ENCODE measurements around the gene ADGRD1.

Gene ADGRD1

GRCh38 chr12:131093971-131094830 lies 140.5 kb downstream of the ADGRD1 start:
- DNase-seq, result no peak

GRCh38 chr12:131094831-131095805 lies 141.4 kb downstream of the ADGRD1 start:
- peak in 1 of 5 experiments; percentile 2 for DNase-seq

GRCh38 chr12:131095826-131096680 lies 142.3 kb downstream of the ADGRD1 start:
- no peak for DNase-seq

- DNase-seq, result no peak
Observed at GRCh38 chr12:131096681-131097181, 143.0 kb downstream of the ADGRD1 start.

- DNase-seq, result peak in 1 of 5 experiments; percentile 4
Observed at GRCh38 chr12:131097202-131098177, 143.8 kb downstream of the ADGRD1 start.

GRCh38 chr12:131098178-131098981 lies 144.7 kb downstream of the ADGRD1 start:
- DNase-seq, result peak in 1 of 5 experiments; percentile 2

- DNase-seq, result no peak
Observed at GRCh38 chr12:131100031-131100674, 146.4 kb downstream of the ADGRD1 start.

- DNase-seq, result no peak
Observed at GRCh38 chr12:131101006-131101405, 147.3 kb downstream of the ADGRD1 start.

GRCh38 chr12:131101703-131102492 lies 148.2 kb downstream of the ADGRD1 start:
- DNase-seq, result no peak

GRCh38 chr12:131102493-131102931 lies 148.8 kb downstream of the ADGRD1 start:
- DNase-seq, result no peak

- no peak for DNase-seq
Observed at GRCh38 chr12:131102991-131103668, 149.4 kb downstream of the ADGRD1 start.

- no peak for DNase-seq
Observed at GRCh38 chr12:131103669-131104462, 150.2 kb downstream of the ADGRD1 start.

- peak; percentile 37 to 84 (median 69) for DNase-seq
Observed at GRCh38 chr12:131104463-131105350, 151.0 kb downstream of the ADGRD1 start.

- no peak for DNase-seq
Observed at GRCh38 chr12:131105351-131105735, 151.6 kb downstream of the ADGRD1 start.

- peak in 3 of 5 experiments; percentile 43 to 92 (median 57) for DNase-seq
Observed at GRCh38 chr12:131105736-131106348, 152.1 kb downstream of the ADGRD1 start.
